ENCODE data around the gene RPE. TPM values are rescaled to one million over a fixed set of nuclear protein-coding genes. Genes with fewer than 3 reads are reported as not detected.

The RPE gene
- polyA plus RNA-seq, 1 experiment: 71.0 TPM

- ChIA-PET POLR2A (no interaction called here), CTCF (no interaction called here)
- no peak for TF ChIP-seq CTCF (IDR thresholded peaks at IDR 0.05; ENCODE audit: insufficient read depth, low read depth, low read length)
- DNase-seq (ENCODE audit: low read depth): no peak
- Histone ChIP-seq H3K27me3 (ENCODE audit: control insufficient read depth, insufficient read depth, low read length) (no peaks in the 10 kb centered on the region), H3K4me3 (ENCODE audit: low read depth, low read length) (no peak overlapping the region), H3K36me3 (ENCODE audit: control insufficient read depth, insufficient read depth, low read length) (peaks cover 3% of the 10 kb centered on the region; the same call in 1 of the 2 replicates)
These were observed 25.7 kb downstream of the RPE start for GRCh38 chr2:210028178-210028577.

- POLR2A ChIA-PET: no interaction called here
- CTCF ChIA-PET: interaction anchor here (0.8 kb wide), 1 partner anchor 22 kb away, joined by 4 read pairs; no protein-coding TSS in a partner anchor
- no peak overlapping the region for H3K4me3 ChIP-seq (ENCODE audit: low read depth, low read length)
- DNase-seq (ENCODE audit: low read depth): no peak
- TF ChIP-seq CTCF (IDR thresholded peaks at IDR 0.05; ENCODE audit: insufficient read depth, low read depth, low read length): no peak
- H3K36me3 ChIP-seq (ENCODE audit: control insufficient read depth, insufficient read depth, low read length): no peaks in the 10 kb centered on the region
- H3K27me3 ChIP-seq (ENCODE audit: control insufficient read depth, insufficient read depth, low read length): no peaks in the 10 kb centered on the region
These were observed 31.7 kb downstream of the RPE start for GRCh38 chr2:210034087-210034683.

GRCh38 chr2:210035679-210036078 lies 33.2 kb downstream of the RPE start:
- Histone ChIP-seq H3K27me3 (ENCODE audit: control insufficient read depth, insufficient read depth, low read length) (no peaks in the 10 kb centered on the region), H3K36me3 (ENCODE audit: control insufficient read depth, insufficient read depth, low read length) (no peaks in the 10 kb centered on the region), H3K4me3 (ENCODE audit: low read depth, low read length) (no peak overlapping the region)
- POLR2A ChIA-PET: interaction anchor here (0.7 kb wide), 1 partner anchor 340 kb away, joined by 3 read pairs; no protein-coding TSS in a partner anchor
- no peak for DNase-seq (ENCODE audit: low read depth)
- CTCF ChIA-PET: no interaction called here
- no peak for TF ChIP-seq CTCF (IDR thresholded peaks at IDR 0.05; ENCODE audit: insufficient read depth, low read depth, low read length)

- DNase-seq (ENCODE audit: low read depth): no peak
- Histone ChIP-seq H3K4me3 (ENCODE audit: low read depth, low read length) (no peak overlapping the region), H3K36me3 (ENCODE audit: control insufficient read depth, insufficient read depth, low read length) (no peaks in the 10 kb centered on the region), H3K27me3 (ENCODE audit: control insufficient read depth, insufficient read depth, low read length) (no peaks in the 10 kb centered on the region)
- ChIA-PET POLR2A (no interaction called here), CTCF (no interaction called here)
- no peak for TF ChIP-seq CTCF (IDR thresholded peaks at IDR 0.05; ENCODE audit: insufficient read depth, low read depth, low read length)
These were observed 35.6 kb downstream of the RPE start for GRCh38 chr2:210038078-210038477.

- no peak overlapping the region for H3K4me3 ChIP-seq (ENCODE audit: low read depth, low read length)
- DNase-seq (ENCODE audit: low read depth): no peak
- no peak for TF ChIP-seq CTCF (IDR thresholded peaks at IDR 0.05; ENCODE audit: insufficient read depth, low read depth, low read length)
- H3K27me3 ChIP-seq (ENCODE audit: control insufficient read depth, insufficient read depth, low read length): no peaks in the 10 kb centered on the region
- H3K36me3 ChIP-seq (ENCODE audit: control insufficient read depth, insufficient read depth, low read length): no peaks in the 10 kb centered on the region
- ChIA-PET POLR2A (no interaction called here), CTCF (no interaction called here)
These were observed 44.5 kb downstream of the RPE start for GRCh38 chr2:210046851-210047500.

Data from BJ (cell line).